ENCODE results near the gene ARHGAP24. TPM values are rescaled to one million over a fixed set of nuclear protein-coding genes. Genes with fewer than 3 reads are reported as not detected.

The ARHGAP24 gene
- total and polyA plus RNA-seq, 8 donors, result 22.0 to 35.0 (median 25.8) TPM

- no peak for DNase-seq
- intact Hi-C loops (cut with DNase I), result no loop called here
- no peak overlapping the region for H3K4me3 ChIP-seq
- H3K27ac ChIP-seq, result no peak overlapping the region
- no peaks in the 10 kb centered on the region for H3K4me1 ChIP-seq
- H3K27me3 ChIP-seq, result no peaks in the 10 kb centered on the region
- no peaks in the 10 kb centered on the region for H3K9me3 ChIP-seq
- no peaks in the 10 kb centered on the region for H3K36me3 ChIP-seq
- no peak for ATAC-seq
- no peak for TF ChIP-seq CTCF (IDR thresholded peaks at IDR 0.05)
These were observed 478.2 kb downstream of the ARHGAP24 start for GRCh38 chr4:85952972-85953650.

- Histone ChIP-seq H3K9me3 (no peaks in the 10 kb centered on the region), H3K36me3 (no peaks in the 10 kb centered on the region), H3K4me1 (no peaks in the 10 kb centered on the region), H3K27me3 (no peaks in the 10 kb centered on the region), H3K27ac (no peak overlapping the region), H3K4me3 (no peak overlapping the region)
- DNase-seq (no peak), ATAC-seq (peak; percentile 25)
- intact Hi-C loops (cut with DNase I), result no loop called here
- TF ChIP-seq CTCF (IDR thresholded peaks at IDR 0.05), result no peak
These were observed 478.7 kb downstream of the ARHGAP24 start for GRCh38 chr4:85953651-85954018.

GRCh38 chr4:85955620-85956292, 480.8 kb downstream of the ARHGAP24 start:
- Histone ChIP-seq H3K9me3 (no peaks in the 10 kb centered on the region), H3K27me3 (no peaks in the 10 kb centered on the region), H3K27ac (no peak overlapping the region), H3K36me3 (no peaks in the 10 kb centered on the region), H3K4me3 (no peak overlapping the region), H3K4me1 (no peaks in the 10 kb centered on the region)
- ATAC-seq (no peak), DNase-seq (no peak)
- intact Hi-C loops (cut with DNase I), result no loop called here
- no peak for TF ChIP-seq CTCF (IDR thresholded peaks at IDR 0.05)

- ATAC-seq (no peak), DNase-seq (no peak)
- Histone ChIP-seq H3K27ac (no peak overlapping the region), H3K36me3 (no peaks in the 10 kb centered on the region), H3K4me3 (no peak overlapping the region), H3K9me3 (no peaks in the 10 kb centered on the region), H3K27me3 (no peaks in the 10 kb centered on the region), H3K4me1 (no peaks in the 10 kb centered on the region)
- intact Hi-C loops (cut with DNase I), result no loop called here
- TF ChIP-seq CTCF (IDR thresholded peaks at IDR 0.05), result no peak
These were observed 481.5 kb downstream of the ARHGAP24 start for GRCh38 chr4:85956293-85956945.

GRCh38 chr4:85961887-85962286, 486.9 kb downstream of the ARHGAP24 start:
- no peaks in the 10 kb centered on the region for H3K36me3 ChIP-seq
- no peaks in the 10 kb centered on the region for H3K4me1 ChIP-seq
- no peak overlapping the region for H3K4me3 ChIP-seq
- DNase-seq, result no peak
- H3K27ac ChIP-seq, result no peak overlapping the region
- intact Hi-C loops (cut with DNase I), result no loop called here
- no peaks in the 10 kb centered on the region for H3K9me3 ChIP-seq
- H3K27me3 ChIP-seq, result no peaks in the 10 kb centered on the region
- no peak for TF ChIP-seq CTCF (IDR thresholded peaks at IDR 0.05)
- ATAC-seq, result no peak
